ENCODE measurements around the gene NCKAP5.

DNA sequence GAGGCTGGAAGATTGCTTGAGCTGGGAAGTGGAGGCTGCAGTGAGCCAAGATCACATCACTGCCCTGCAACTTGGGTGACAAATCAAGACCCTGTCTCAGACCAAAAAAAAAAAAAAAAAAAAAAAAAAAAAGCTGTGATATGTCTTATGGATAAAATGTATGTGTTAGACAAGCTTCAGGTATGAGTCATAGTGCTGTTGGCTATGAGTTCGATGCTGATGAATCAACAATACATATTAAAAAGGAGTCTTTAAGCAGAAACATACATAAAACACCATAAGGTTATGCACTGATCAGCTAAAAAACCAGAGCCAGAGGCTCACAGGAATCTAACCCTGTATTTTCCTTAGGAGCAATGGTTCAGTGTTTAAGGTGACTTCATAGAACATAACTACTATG, 332.3 kb downstream of the NCKAP5 start:
- no peak for TF ChIP-seq POLR2AphosphoS5 (IDR thresholded peaks at IDR 0.05; ENCODE audit: low read depth, low read length)
- TF ChIP-seq POLR2A (IDR thresholded peaks at IDR 0.05; ENCODE audit: low read depth, low read length): no peak

Measured in GM12892 (cell line).